AG09309 (cell line): ENCODE results near the gene TP73.

Experiments used
- DNase-seq: peaks from one replicate; pipeline ENCODE4 v3.0.0-alpha.2; 2010; ENCODE audit warnings: low read depth
- H3K4me3 ChIP-seq: 2 replicates; pipeline ENCODE4 v1.5.1; 2011; ENCODE audit warnings: mild to moderate bottlenecking, low read depth, low read length, moderate library complexity; ENCODE audit not compliant: control insufficient read depth
- TF ChIP-seq, protein P1 (sequence below): IDR thresholded peaks from 2 replicates; pipeline ENCODE4 v1.5.1; 2011; ENCODE audit warnings: mild to moderate bottlenecking, low read depth, low read length, inconsistent platforms; ENCODE audit not compliant: insufficient read depth, control insufficient read depth; ENCODE audit errors: missing control alignments

TP73 gene

GRCh38 chr1:3777647-3778589 lies 125.6 kb downstream of the TP73 start:
- H3K4me3 ChIP-seq: no peak overlapping the region
- TF ChIP-seq, protein P1, sequence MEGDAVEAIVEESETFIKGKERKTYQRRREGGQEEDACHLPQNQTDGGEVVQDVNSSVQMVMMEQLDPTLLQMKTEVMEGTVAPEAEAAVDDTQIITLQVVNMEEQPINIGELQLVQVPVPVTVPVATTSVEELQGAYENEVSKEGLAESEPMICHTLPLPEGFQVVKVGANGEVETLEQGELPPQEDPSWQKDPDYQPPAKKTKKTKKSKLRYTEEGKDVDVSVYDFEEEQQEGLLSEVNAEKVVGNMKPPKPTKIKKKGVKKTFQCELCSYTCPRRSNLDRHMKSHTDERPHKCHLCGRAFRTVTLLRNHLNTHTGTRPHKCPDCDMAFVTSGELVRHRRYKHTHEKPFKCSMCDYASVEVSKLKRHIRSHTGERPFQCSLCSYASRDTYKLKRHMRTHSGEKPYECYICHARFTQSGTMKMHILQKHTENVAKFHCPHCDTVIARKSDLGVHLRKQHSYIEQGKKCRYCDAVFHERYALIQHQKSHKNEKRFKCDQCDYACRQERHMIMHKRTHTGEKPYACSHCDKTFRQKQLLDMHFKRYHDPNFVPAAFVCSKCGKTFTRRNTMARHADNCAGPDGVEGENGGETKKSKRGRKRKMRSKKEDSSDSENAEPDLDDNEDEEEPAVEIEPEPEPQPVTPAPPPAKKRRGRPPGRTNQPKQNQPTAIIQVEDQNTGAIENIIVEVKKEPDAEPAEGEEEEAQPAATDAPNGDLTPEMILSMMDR: no peak
- no peak for DNase-seq

DNA sequence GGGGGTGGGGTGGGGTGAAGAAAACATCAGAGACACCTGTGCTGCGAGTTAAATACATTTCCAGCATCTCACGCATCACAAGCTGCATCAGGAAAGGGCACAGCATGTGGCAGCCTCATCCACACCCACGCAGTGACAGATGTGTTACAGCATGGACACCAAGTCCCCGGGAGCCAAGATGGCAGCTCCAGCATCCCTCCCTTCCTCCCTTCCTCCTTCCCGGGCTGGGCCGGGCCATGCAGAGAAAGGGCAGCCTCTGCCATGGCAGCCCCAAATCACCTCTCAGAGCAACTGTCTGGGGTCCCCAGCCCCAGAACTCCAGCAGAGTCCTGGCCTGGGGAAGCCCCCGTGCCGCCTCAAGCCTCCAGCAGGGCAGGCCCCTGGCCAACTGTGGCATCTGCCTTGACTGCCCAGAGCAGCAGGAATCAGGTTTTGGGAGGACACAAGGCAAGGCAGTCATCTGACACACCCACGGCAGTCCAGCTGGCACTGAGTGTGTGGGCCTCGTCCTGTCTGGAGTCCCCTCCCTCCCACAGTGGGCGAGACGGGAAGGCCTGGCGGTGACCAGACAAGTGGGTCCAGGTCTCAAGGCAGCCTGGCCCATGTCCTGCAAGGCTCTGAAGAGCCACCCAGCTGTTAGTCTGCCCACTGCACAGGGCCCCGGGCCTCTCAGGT lies 126.4 kb downstream of the TP73 start:
- H3K4me3 ChIP-seq: no peak overlapping the region
- TF ChIP-seq, protein P1: no peak
- no peak for DNase-seq

- no peak overlapping the region for H3K4me3 ChIP-seq
- no peak for DNase-seq
- TF ChIP-seq, protein P1: no peak
These were observed 127.1 kb downstream of the TP73 start for GRCh38 chr1:3779265-3779911.

DNA sequence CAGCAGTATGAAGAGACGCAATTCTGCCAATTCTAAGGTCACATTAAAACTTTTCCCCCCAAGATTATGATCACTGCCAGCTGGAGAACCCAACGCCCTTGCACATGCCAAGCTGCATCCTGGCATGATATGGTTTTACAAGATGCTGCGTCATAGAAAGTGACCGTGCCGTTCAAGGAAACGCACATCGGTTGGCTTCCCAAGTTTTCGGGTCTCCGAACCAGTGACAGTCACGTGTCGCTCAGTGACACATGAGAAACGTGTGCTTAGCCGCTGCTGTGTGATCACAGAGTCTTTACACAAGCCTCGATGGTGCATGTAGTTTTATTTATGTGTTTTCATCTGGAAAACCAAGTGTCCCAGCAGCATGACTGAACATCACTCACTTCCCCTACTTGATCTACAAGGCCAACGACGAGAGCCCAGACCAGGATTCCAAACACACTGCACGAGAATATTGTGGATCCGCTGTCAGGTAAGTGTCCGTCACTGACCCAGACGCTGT lies 127.6 kb downstream of the TP73 start:
- TF ChIP-seq, protein P1: no peak
- DNase-seq: no peak
- no peak overlapping the region for H3K4me3 ChIP-seq

DNA sequence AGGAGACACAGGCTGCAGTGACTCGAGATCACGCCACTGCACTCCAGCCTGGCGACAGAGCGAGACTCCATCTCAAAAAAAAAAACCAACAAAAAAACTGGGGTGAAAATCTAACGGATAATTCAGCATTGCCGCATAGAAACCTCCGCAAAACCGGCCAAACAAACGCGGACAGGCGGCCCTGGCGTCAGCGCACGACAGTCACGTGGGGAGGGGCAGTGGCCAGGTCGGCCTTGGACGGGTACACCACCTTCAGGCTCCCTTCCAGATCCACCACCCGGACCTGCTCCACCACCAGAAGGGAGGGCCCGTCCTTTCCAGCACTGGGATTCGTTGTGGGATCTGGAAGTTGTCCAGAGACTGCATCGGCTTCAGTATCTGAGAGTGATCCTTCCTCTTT lies 128.6 kb downstream of the TP73 start:
- TF ChIP-seq, protein P1: no peak
- DNase-seq: no peak
- no peak overlapping the region for H3K4me3 ChIP-seq
